RPMI7951 (cell line): Measurements from ENCODE around the gene ACOX3. TPM values are rescaled to one million over a fixed set of nuclear protein-coding genes. Genes with fewer than 3 reads are reported as not detected.
"Not testable (repeated sequence)": the region's sequence is repeated elsewhere in the genome, so short reads cannot be mapped to it uniquely, and the experiment has no call there.

ENCODE experiments used
- DNase-seq: peaks from one replicate; pipeline ENCODE4 v3.0.0-alpha.2; 2012; ENCODE audit warnings: low read depth
- total RNA-seq: library from RNA; depleted of rRNA; stranded (reverse); fragments of >200 nt; shearing (Covaris generic); gene quantifications from 2 replicates; pipeline ENCODE4 v1.2.3, GENCODE V29; 2014; rRNA removed

The ACOX3 gene
- total RNA-seq, result 10.7 and 12.6 TPM in 2 replicates

- DNase-seq, result peak; percentile 85
These were observed at the start of gene ACOX3, which contains the start of gene TRMT44 for GRCh38 chr4:8440492-8441311. Gene ACOX3, minus strand, starts transcription at chr4:8440723. Its CDS starts 24,202 bp downstream, at chr4:8416521. Gene TRMT44, plus strand, starts transcription at chr4:8440777. Its CDS starts 46 bp downstream, at chr4:8440823.

DNA sequence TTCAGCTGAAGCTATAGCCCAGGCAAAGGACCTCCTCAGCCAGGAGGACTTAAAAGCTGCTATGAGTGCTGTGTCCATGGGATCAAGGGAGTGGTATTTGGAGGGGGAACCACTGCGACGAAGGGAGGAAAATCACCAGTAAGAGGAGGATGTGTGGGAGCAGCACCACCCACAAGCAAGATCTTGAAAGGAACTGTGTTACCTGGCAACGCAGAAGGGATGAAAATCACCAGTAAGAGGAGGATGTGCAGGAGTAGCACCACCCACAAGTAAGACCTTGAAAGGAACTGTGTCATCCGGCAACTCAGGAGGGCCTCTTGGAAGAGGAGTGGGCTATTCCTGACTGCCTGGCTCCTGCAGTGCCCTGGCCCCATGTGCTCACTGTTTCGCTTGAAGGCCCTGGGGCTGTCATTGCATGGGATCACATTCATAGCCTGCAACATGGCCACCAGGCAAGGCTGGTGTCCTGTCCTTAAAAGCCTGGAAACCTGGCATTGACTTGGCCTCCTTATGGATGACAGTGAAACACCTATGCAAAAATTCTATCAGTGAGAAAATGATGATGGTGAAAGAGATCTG lies 48.4 kb upstream of the ACOX3 start:
- DNase-seq, result no peak

DNA sequence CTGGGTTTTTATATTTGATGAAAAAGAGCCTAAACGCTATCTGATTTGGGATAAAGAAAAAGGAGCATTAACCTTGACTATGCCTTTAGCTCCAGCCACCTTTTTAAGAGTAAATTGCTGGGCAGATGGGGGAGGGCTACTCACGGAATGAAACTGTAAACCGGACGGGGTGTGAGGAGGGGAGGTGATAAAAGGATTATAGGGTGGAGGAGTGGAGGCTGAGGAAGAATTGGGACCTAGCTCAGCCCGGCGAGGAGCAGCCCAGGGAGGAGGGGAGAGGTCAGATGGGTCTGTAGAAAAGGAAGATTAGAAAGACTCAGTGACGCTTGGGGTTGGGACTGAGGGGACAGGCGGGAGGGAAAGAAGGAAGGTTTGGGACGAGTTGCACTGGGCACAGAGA lies 46.1 kb upstream of the ACOX3 start:
- not testable (repeated sequence) for DNase-seq

DNA sequence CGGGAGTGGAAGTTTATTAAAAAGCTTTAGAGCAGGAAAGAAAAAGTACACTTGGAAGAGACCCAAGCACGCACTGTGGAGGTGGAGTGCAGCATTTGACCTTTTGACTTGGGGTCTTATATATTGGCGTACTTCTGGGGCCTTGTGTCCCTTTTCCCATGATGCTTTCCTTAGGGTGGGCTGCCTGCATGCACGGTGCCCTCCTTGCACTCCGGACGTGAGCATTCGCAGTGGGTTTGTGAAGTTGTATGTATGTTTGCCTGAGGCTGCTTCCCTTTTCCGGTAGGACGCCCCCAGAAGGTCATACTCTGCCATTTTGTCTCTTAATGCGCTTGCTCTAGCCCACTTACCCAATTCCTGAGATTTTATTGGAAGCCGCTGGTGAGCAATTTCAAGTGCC lies 39.7 kb upstream of the ACOX3 start:
- no peak for DNase-seq

DNA sequence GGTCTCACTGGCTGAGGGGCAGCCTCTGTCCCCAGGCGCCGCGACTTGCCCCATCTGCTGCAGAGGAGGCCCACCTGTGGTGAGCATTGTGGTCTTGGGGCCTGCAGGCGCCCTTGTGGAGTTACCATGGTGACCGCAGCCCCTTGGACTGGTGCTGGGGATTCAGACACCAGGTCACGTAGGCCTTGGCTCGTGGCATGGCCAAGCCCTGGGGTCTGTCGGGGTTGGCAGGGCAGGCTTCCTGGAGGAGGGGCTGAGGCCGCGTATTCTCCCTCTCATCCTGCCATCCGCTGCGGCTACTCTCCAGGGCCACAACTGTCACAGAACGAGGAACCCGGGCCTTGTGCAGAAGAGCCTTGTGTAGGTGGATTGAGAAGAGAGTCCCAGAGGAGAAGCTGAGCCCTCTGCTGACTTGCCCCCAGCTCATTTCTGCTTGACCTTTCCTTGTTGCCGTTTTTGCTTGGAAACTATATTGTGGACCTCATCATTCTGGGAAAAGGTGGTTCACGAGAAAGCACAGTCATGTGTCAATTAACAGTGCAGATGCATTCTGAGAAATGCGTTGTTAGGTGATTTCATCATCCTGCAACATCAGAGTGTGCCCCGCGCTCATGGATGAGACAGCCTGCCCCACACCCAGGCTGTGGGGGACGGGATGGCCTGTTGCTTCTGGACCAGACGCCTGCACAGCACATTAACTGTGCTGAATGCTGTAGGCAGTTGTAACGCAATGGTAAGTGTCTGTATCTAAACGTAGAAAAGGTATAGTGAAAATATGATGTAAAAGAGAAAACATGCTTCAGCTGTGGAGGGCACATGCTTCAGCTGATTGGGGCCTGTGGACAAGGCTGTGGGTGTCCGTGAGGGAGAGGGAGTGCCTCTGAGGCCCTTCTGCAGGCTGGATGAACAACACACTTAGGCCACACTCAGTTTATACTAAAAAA lies 38.5 kb upstream of the ACOX3 start:
- no peak for DNase-seq

DNA sequence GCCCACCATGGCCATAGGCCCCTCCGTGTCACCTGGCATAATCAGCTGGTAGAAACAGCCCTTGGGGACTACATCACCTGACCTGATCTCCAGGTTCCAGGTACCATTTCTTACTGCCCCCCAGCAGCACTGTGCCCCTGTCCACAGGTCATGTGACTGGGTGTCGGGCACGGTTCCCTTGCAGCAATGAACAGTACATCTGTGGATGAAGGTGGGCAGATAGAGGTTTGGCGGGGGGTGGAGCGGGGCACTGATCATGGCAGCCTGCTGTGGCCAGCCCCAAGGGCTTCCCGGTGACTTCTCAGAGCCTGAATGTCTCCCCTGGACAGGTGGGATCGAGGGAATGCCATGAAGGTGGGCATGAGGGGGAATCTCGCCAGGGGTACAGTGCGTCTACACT lies 37.8 kb upstream of the ACOX3 start:
- no peak for DNase-seq

- DNase-seq, result no peak
These were observed 37.2 kb upstream of the ACOX3 start for GRCh38 chr4:8477676-8478075.

DNA sequence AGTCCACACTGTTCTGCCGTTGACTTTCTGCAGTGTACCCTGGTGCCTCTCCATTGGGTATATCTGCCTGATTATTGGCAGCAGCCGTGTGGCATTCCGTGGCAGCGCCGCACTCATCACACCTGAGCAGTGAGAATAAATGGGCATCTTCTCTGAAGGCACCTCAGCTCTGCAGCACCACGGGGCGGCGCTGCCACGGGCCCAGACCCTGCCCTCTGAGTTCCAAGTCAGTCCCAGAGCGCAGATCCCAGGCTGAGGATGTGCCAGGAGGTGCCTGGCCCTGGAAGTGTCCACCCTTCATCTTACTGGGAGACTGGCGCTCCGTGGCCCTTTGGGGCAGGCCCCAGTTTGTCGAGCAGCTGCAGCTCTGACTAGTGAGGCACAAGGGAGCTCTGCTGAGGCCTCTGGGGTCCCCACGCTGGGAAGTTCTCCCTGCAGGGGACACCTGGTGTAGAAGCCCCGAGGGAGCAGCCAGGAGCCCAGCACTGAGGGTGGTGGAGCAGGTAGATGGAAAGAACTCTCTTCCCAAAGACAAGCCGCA lies 36.6 kb upstream of the ACOX3 start:
- no peak for DNase-seq

- no peak for DNase-seq
These were observed 35.4 kb upstream of the ACOX3 start for GRCh38 chr4:8475751-8476575.

GRCh38 chr4:8474856-8475255 lies 34.3 kb upstream of the ACOX3 start:
- DNase-seq, result no peak

- no peak for DNase-seq
These were observed 33.5 kb upstream of the ACOX3 start for GRCh38 chr4:8473920-8474590.

GRCh38 chr4:8473198-8473919 lies 32.8 kb upstream of the ACOX3 start:
- no peak for DNase-seq

GRCh38 chr4:8472689-8473197 lies 32.2 kb upstream of the ACOX3 start:
- DNase-seq, result peak; percentile 95

GRCh38 chr4:8472158-8472688 lies 31.7 kb upstream of the ACOX3 start:
- DNase-seq, result no peak

DNA sequence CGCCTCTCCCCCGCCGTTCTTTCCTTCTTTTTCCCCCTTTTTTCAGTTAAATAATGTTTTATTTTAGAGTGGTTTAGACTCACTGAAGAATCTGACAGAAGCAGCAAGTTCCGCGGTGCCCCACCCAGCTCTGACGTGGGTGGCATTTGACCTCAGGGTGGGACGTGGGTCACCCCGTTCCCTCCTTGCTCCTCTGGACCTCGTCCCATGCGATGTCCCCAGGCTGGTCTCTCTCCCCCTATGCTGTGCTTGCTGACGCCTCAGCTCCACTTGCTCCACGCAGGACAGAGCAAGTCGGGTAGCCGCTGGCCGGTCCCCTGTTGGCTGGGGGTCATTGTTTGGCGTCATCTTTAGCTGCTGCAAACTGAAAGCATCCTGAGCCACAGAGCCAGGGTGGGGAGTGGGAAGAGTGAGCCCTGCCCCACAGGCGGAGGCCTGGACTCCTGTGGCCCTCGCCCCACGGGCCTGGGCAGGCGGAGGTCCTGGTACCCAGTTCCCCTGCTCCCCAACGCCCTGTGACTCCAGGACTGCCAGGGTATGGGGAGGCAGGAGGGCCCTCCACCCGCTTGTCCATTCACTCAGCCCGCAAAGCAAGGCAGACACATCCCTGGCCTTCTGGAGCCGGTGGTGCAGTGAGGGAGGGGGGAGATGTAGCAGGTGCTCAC lies 30.8 kb upstream of the ACOX3 start:
- no peak for DNase-seq

DNA sequence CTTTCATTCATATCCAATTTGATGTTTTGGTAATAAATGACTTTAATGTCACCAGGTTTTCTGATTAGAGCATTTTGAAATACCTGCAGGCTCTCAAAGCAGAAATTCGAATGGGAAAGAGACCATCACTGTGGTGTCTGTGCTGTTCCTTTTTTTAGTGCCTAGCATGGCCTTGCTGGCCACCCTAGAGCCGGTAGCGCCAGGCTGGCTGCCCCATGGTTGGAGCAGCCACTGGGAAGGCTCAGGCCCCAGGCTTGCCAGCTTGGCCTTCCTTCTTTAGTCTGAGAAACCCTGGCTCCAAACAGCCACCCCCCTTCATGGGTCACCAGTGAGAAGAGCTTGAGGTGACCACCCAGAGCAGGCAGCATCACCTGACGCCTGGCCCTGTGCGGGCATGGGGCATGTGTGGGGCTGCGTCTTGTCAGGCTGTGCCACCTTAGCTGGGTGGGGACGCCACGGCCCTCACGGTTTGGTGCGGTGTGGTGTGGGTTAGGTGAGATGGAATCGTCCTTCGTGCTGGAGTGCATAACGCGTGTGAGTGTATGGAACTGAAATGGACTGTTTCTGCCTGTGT lies 30.0 kb upstream of the ACOX3 start:
- DNase-seq, result no peak

- DNase-seq, result no peak
These were observed 29.0 kb upstream of the ACOX3 start for GRCh38 chr4:8469550-8469949.
